GM18526 (cell line): ENCODE results near the gene SLC25A19.

Source experiments
- POLR2A ChIP-seq: IDR thresholded peaks from 3 replicates; pipeline ENCODE4 v1.6.1; 2011; ENCODE audit not compliant: insufficient read length; ENCODE audit errors: extremely low read depth

The SLC25A19 gene

DNA sequence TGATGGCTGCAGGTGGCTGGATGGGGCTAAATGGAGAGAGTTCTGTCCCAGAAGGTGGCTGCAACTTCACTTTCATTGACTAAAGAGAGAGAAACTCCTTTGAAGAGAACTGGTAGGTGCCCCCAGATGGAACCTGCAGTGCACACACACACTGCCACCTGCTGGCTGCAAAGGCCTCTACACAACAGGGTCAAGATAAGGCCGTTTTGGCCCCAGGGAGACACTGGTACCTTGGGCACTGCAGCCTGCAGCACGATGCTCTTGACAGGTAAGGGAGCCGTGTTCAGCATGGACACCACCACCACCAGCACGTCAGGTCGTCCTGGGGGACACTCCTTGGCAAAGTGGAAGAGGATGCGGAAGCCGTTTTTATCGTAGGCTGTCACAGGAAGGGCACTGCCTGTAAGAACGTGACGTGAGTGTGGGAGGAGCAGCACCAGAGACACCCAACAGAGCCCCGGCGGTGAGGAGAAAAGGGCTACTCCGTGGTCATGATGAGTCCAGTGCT lies 50.5 kb downstream of the SLC25A19 start:
- TF ChIP-seq POLR2A: peak; percentile 16

- no peak for TF ChIP-seq POLR2A
Observed at GRCh38 chr17:75238020-75238580, 51.1 kb downstream of the SLC25A19 start.

- TF ChIP-seq POLR2A: no peak
Observed at GRCh38 chr17:75237100-75238014, 51.9 kb downstream of the SLC25A19 start.

- no peak for TF ChIP-seq POLR2A
Observed at GRCh38 chr17:75232786-75233185, 56.4 kb downstream of the SLC25A19 start.

DNA sequence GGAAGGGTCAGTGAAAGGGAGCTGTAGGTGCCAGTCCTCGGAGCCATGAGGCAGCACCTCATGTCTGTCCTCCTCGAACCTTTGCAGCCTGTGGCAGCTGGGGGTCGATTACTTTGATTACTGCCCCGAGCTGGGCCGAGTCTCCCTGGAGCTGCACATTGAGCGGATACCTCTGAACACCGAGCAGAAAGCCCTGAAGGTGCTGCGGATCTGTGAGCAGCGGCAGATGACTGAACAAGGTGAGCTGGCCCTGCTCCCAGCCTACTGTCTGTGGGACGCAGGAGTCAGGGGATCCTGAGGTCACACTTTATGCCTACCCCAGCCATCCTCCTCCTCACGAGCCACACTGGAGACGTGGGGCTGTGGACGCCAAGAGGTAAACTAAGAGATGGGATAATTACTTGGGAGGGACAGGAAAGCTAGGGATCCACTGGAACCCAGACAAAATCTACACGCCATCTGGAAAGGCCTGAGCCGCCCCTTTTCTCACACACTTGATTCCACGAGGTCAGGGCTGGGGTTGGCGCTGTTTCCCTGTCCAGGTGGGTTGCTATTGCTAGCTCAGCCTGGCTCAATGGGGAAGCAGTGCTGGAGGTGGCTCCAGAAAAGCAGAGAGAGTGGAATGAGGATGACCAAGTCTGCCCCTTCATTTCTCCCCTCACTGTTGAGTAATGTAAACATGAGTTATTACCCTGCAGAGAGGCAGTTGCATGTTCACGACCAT lies 57.3 kb downstream of the SLC25A19 start:
- no peak for TF ChIP-seq POLR2A

- TF ChIP-seq POLR2A: no peak
Observed at GRCh38 chr17:75231071-75231470, 58.2 kb downstream of the SLC25A19 start.

DNA sequence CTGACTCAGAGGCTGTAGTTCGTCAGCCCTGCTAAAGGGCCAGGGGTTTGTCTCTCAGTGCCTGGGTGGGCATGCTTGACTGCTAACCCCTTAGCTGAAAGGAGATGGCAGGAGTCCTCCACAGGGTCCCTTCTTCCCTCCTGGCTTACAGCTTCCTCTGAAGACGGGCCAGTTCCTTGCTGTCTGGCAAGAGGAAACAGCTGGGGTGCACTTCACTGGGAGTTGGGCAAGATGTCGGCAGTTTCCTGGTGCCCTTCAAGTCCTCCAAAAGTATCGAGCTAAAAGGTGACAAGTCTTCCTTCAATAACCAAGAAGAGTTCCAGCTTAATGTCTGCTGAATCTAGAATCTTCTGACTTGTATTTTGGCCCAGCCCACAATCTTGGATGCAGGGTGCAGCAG lies 60.4 kb downstream of the SLC25A19 start:
- no peak for TF ChIP-seq POLR2A

GRCh38 chr17:75228305-75228704 lies 60.9 kb downstream of the SLC25A19 start:
- no peak for TF ChIP-seq POLR2A

DNA sequence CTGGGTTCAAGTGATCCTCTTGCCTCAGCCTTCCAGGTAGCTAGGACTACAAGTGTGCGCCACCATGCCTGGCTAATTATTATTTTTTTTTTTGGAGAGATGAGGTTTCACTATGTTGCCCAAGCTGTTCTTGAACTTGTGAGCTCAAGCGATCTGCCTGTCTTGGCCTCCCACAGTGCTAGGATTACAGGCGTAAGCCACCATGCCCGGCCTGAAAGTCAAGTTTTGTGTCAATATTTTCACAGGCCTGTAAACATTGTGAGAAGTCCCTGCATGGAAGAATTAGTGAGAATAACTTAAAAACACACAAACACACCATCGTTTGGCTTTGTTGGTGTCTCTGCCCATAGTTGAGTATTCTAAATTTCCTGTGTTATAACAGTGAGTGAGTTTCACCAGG lies 61.5 kb downstream of the SLC25A19 start:
- TF ChIP-seq POLR2A: no peak

DNA sequence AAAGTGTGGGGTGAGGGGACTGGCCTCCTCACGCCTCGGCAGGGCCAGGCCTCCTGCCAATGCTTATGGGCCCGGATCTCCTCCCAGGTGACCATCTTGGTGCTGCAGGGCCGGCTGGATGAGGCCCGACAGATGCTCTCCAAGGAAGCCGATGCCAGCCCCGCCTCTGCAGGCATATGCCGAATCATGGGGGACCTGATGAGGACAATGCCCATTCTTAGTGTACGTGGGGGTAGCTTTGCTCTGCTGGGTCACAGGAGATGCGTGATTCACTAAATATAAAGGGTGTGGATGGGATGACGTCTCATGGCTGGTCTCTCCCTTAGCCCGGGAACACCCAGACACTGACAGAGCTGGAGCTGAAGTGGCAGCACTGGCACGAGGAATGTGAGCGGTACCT lies 64.2 kb downstream of the SLC25A19 start:
- no peak for TF ChIP-seq POLR2A
